ENCODE data around the gene DCP1B. TPM values are rescaled to one million over a fixed set of nuclear protein-coding genes. Genes with fewer than 3 reads are reported as not detected.

The DCP1B gene
- 12.5 and 17.1 TPM in 2 replicates for total RNA-seq

GRCh38 chr12:2004113-2004929 lies at the start of gene DCP1B:
DCP1B (minus strand) TSS chr12:2004457; CDS start chr12:2004431, 26 bp downstream.

GRCh38 chr12:2052826-2053678 lies 48.8 kb upstream of the DCP1B start, which contains the start of gene CACNA1C:
CACNA1C (plus strand) TSS chr12:2052987; CDS start chr12:2053563, 576 bp downstream.

GRCh38 chr12:1918081-1918883 lies 86.0 kb downstream of the DCP1B start, which contains the start of gene CACNA2D4:
CACNA2D4 (minus strand) TSS chr12:1918652; CDS start chr12:1918473, 179 bp downstream.

Other genes starting within 250 kb of the DCP1B start
- not detected in 2 replicates for gene LRTM2, start 183.9 kb downstream of the DCP1B start, total RNA-seq
- gene CACNA2D4, start 85.8 kb downstream of the DCP1B start, total RNA-seq: 1.6 and 3.7 TPM in 2 replicates
- 0.16 and 0.89 TPM in 2 replicates for gene CACNA1C, start 48.5 kb upstream of the DCP1B start, total RNA-seq

Measured in mesangial cell (primary cell).